ENCODE measurements around the gene LOXHD1. TPM values are rescaled to one million over a fixed set of nuclear protein-coding genes. Genes with fewer than 3 reads are reported as not detected.

The LOXHD1 gene
- total RNA-seq, 4 donors from 2014 or later: 0.13 to 0.50 TPM; not detected in 2

- no peaks in the 10 kb centered on the region for H3K9me3 ChIP-seq
- TF ChIP-seq EP300 (IDR thresholded peaks at IDR 0.05): no peak
- TF ChIP-seq CTCF (IDR thresholded peaks at IDR 0.05): no peak
- TF ChIP-seq POLR2AphosphoS5 (IDR thresholded peaks at IDR 0.05): no peak
- no peak for TF ChIP-seq POLR2A (IDR thresholded peaks at IDR 0.05; ENCODE audit: low read depth)
- H3K4me1 ChIP-seq: no peaks in the 10 kb centered on the region
- no peak overlapping the region for H3K4me3 ChIP-seq
- H3K36me3 ChIP-seq: no peaks in the 10 kb centered on the region
- 94% methylated on average over 1 of the region's 1 CpG for WGBS
- no peak for DNase-seq (ENCODE audit: extremely low spot score)
- H3K27me3 ChIP-seq: no peaks in the 10 kb centered on the region
- intact Hi-C loops (cut with DNase I): no loop called here
- no peak overlapping the region for H3K27ac ChIP-seq (replicated peaks in 1 of 4)
These were observed 6.5 kb upstream of the LOXHD1 start for GRCh38 chr18:46663539-46663938.

GRCh38 chr18:46660957-46661749, 4.1 kb upstream of the LOXHD1 start:
- WGBS: 73% methylated on average over 8 of the region's 9 CpGs
- no peak overlapping the region for H3K4me3 ChIP-seq
- intact Hi-C loops (cut with DNase I): no loop called here

GRCh38 chr18:46659484-46659883, 2.5 kb upstream of the LOXHD1 start:
- no peak for DNase-seq (ENCODE audit: extremely low spot score)
- H3K36me3 ChIP-seq: no peaks in the 10 kb centered on the region
- H3K9me3 ChIP-seq: no peaks in the 10 kb centered on the region
- peaks cover 0 to 2% (median 0%) of the 10 kb centered on the region in 4 donors for H3K4me1 ChIP-seq
- 93% methylated on average over 3 of the region's 3 CpGs for WGBS
- intact Hi-C loops (cut with DNase I): loop anchor here (2.0 to 5.0 kb wide), 2 partner anchors 377 to 512 kb away; no protein-coding TSS in a partner anchor
- no peak for TF ChIP-seq EP300 (IDR thresholded peaks at IDR 0.05)
- TF ChIP-seq POLR2AphosphoS5 (IDR thresholded peaks at IDR 0.05): no peak
- no peak for TF ChIP-seq CTCF (IDR thresholded peaks at IDR 0.05)
- no peak for TF ChIP-seq POLR2A (IDR thresholded peaks at IDR 0.05; ENCODE audit: low read depth)
- no peak overlapping the region for H3K4me3 ChIP-seq
- no peaks in the 10 kb centered on the region for H3K27me3 ChIP-seq
- H3K27ac ChIP-seq (replicated peaks in 1 of 4): no peak overlapping the region

More at GRCh38 chr18:46660957-46661749, 4.1 kb upstream of the LOXHD1 start:
- no peak for DNase-seq (ENCODE audit: extremely low spot score)
- TF ChIP-seq POLR2A (IDR thresholded peaks at IDR 0.05; ENCODE audit: low read depth): no peak
- no peak for TF ChIP-seq CTCF (IDR thresholded peaks at IDR 0.05)
- no peak for TF ChIP-seq POLR2AphosphoS5 (IDR thresholded peaks at IDR 0.05)
- TF ChIP-seq EP300 (IDR thresholded peaks at IDR 0.05): no peak
- Histone ChIP-seq H3K27ac (replicated peaks in 1 of 4) (no peak overlapping the region), H3K9me3 (no peaks in the 10 kb centered on the region), H3K27me3 (no peaks in the 10 kb centered on the region), H3K4me1 (peaks cover 0 to 2% (median 0%) of the 10 kb centered on the region in 4 donors), H3K36me3 (no peaks in the 10 kb centered on the region)

GRCh38 chr18:46656326-46657114, 500 bp downstream of the LOXHD1 start:
- H3K27me3 ChIP-seq: no peaks in the 10 kb centered on the region
- DNase-seq (ENCODE audit: extremely low spot score): no peak
- H3K9me3 ChIP-seq: no peaks in the 10 kb centered on the region
- no peak overlapping the region for H3K4me3 ChIP-seq
- no peak overlapping the region for H3K27ac ChIP-seq (replicated peaks in 1 of 4)
- H3K4me1 ChIP-seq: peaks cover 0 to 2% (median 0%) of the 10 kb centered on the region in 4 donors
- 77% methylated on average over 20 of the region's 27 CpGs for WGBS
- TF ChIP-seq CTCF (IDR thresholded peaks at IDR 0.05) (no peak), POLR2A (IDR thresholded peaks at IDR 0.05; ENCODE audit: low read depth) (no peak), POLR2AphosphoS5 (IDR thresholded peaks at IDR 0.05) (no peak), EP300 (IDR thresholded peaks at IDR 0.05) (no peak)
- no peaks in the 10 kb centered on the region for H3K36me3 ChIP-seq
- intact Hi-C loops (cut with DNase I): loop anchor here (5.0 kb wide), 1 partner anchor 509 kb away; no protein-coding TSS in a partner anchor
